ENCODE data around the gene PCP4L1. TPM values are rescaled to one million over a fixed set of nuclear protein-coding genes. Genes with fewer than 3 reads are reported as not detected.

PCP4L1 gene
- total RNA-seq, 1 experiment from 2014 or later, result 0.83 TPM

GRCh38 chr1:161241682-161242081 is 16.9 kb upstream of the PCP4L1 start:
- Histone ChIP-seq H2AFZ (ENCODE audit: low read length) (no peak overlapping the region), H3K4me2 (ENCODE audit: insufficient read depth, insufficient read length, low read length) (no peak overlapping the region), H3K4me1 (ENCODE audit: insufficient read depth, low read length) (no peaks in the 10 kb centered on the region), H2BK5ac (ENCODE audit: insufficient read length, low read length) (no peak overlapping the region), H4K5ac (ENCODE audit: insufficient read length, low read depth, low read length) (no peak overlapping the region), H3K79me1 (ENCODE audit: insufficient read depth, low read depth, low read length, poor library complexity, severe bottlenecking) (no peaks in the 10 kb centered on the region), H3T11ph (ENCODE audit: low read length) (no peak overlapping the region), H3K23ac (ENCODE audit: insufficient read length, low read depth, low read length) (no peak overlapping the region), H4K91ac (ENCODE audit: insufficient read length, low read depth, low read length) (no peak overlapping the region), H2BK12ac (ENCODE audit: insufficient read length, low read depth, low read length) (no peak overlapping the region), H3K27ac (ENCODE audit: insufficient read length, low read depth, low read length) (no peak overlapping the region), H3K9me3 (ENCODE audit: control insufficient read depth, low read depth, low read length) (no peaks in the 10 kb centered on the region), H3K18ac (ENCODE audit: insufficient read length, low read depth, low read length) (no peak overlapping the region), H2BK20ac (ENCODE audit: low read depth, low read length, poor library complexity, severe bottlenecking) (no peak overlapping the region), H3K9ac (ENCODE audit: extremely low read depth, insufficient read length, low read length) (no peak overlapping the region), H3K4ac (ENCODE audit: low read depth, low read length) (no peak overlapping the region), H3K27me3 (ENCODE audit: insufficient read depth, low read length) (peaks cover 4% of the 10 kb centered on the region), H2BK15ac (ENCODE audit: low read depth, low read length) (no peak overlapping the region), H3K79me2 (ENCODE audit: insufficient read depth, low read length) (no peaks in the 10 kb centered on the region), H4K8ac (replicated peaks; ENCODE audit: insufficient read length, low read depth, low read length) (no peak overlapping the region), H3K56ac (ENCODE audit: insufficient read length, low read depth, low read length) (no peak overlapping the region), H2BK120ac (ENCODE audit: low read depth, low read length, poor library complexity, severe bottlenecking) (no peak overlapping the region), H3K23me2 (ENCODE audit: insufficient read length, low read depth, low read length, poor library complexity, severe bottlenecking) (no peaks in the 10 kb centered on the region), H2AK5ac (ENCODE audit: insufficient read length, low read length) (no peak overlapping the region), H4K20me1 (ENCODE audit: control insufficient read depth, insufficient read depth, insufficient read length) (no peaks in the 10 kb centered on the region), H3K14ac (ENCODE audit: insufficient read depth, low read length) (no peak overlapping the region)
- no peak for DNase-seq
- Mint-ChIP-seq H3K27me3 (ENCODE audit: low read depth) (0 out of 2 replicates have a peak, but pooled peaks cover 1% of the 10 kb centered on the region), H3K9me3 (no peaks in the 10 kb centered on the region), H3K36me3 (ENCODE audit: insufficient read depth in 1 of 3, low read depth in 3 of 3) (no peaks in the 10 kb centered on the region), H3K4me3 (no peak overlapping the region), H3K27ac (no peak overlapping the region), H3K4me1 (no peaks in the 10 kb centered on the region)
- WGBS (ENCODE audit: extremely low coverage, insufficient read length, low lambda C conversion rate), result no CpG with 5 or more reads among the region's 3 CpGs
- no peak for TF ChIP-seq CTCF (conservative IDR thresholded peaks at IDR 0.05)
